HL-60 (cell line): Measurements from ENCODE around the gene PPL.

Experiments used
- DNase-seq, 2 experiments: peaks; one replicate each; pipeline ENCODE4 v3.0.0-alpha.2; 2010 to 2020; ENCODE audit warnings: low read depth in 1 of 2, low spot score in 1 of 2
- H3K27ac ChIP-seq: fragments of 250-450 bp; sonication (Bioruptor Pico); replicated peaks from 2 replicates; pipeline ENCODE4 v1.5.1; 2020; ENCODE audit warnings: mild to moderate bottlenecking, moderate library complexity
- H3K27me3 ChIP-seq: fragments of 250-450 bp; sonication (Bioruptor Pico); 2 replicates; pipeline ENCODE4 v1.5.1; 2021; ENCODE audit warnings: mild to moderate bottlenecking, moderate library complexity; ENCODE audit not compliant: insufficient read depth, poor library complexity, severe bottlenecking
- H3K4me3 ChIP-seq: replicated peaks from 2 replicates; pipeline ENCODE4 v1.5.1; 2011; ENCODE audit warnings: mild to moderate bottlenecking, control low read depth, low read length; ENCODE audit not compliant: insufficient read depth
- GABPA ChIP-seq: IDR thresholded peaks from 2 replicates; pipeline ENCODE4 v1.6.1; 2012; ENCODE audit warnings: low read depth
- POLR2AphosphoS5 ChIP-seq: IDR thresholded peaks from 2 replicates; pipeline ENCODE4 v1.6.1; 2012; ENCODE audit warnings: low read depth
- SPI1 ChIP-seq: IDR thresholded peaks from 2 replicates; pipeline ENCODE4 v1.6.1; 2012; ENCODE audit warnings: low read depth, mild to moderate bottlenecking, borderline replicate concordance
- TF ChIP-seq, protein P1 (sequence below): IDR thresholded peaks from 2 replicates; pipeline ENCODE4 v1.6.1; 2012; ENCODE audit warnings: low read depth; ENCODE audit not compliant: insufficient replicate concordance
- TF ChIP-seq, protein P2 (sequence below): IDR thresholded peaks from one replicate; pipeline ENCODE4 v1.5.1; 2011; ENCODE audit warnings: low read length, control low read depth, inconsistent platforms; ENCODE audit not compliant: insufficient read depth

The PPL gene

DNA sequence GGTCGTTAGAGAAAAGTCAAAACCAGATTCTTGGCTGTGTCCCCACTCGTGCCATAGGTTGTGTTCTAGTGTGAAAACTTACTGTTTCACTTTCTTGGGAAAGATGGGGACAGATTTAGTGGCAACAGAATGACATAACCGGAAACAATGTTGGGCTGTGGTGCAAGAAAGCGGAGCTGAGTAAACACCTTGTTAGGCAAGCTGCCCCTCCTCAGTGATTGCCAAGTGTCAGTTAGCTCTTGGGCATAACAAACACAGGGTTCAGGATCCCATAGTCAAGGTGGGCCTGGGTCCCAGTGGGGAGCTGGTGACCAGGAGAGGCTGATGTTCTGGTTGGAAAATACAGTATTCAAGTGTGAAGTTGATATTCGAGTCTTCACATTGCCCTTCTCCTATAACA, 74.3 kb downstream of the PPL start:
- Histone ChIP-seq H3K27ac (no peak overlapping the region; the same call in 1 of the 2 replicates), H3K4me3 (no peak overlapping the region), H3K27me3 (no peaks in the 10 kb centered on the region)
- peak in 1 of 2 experiments; percentile 71 for DNase-seq
- TF ChIP-seq SPI1 (no peak), GABPA (no peak), POLR2AphosphoS5 (0 out of 2 replicates have a peak, but pooled peaks have one; percentile 36)
- TF ChIP-seq, protein P1, sequence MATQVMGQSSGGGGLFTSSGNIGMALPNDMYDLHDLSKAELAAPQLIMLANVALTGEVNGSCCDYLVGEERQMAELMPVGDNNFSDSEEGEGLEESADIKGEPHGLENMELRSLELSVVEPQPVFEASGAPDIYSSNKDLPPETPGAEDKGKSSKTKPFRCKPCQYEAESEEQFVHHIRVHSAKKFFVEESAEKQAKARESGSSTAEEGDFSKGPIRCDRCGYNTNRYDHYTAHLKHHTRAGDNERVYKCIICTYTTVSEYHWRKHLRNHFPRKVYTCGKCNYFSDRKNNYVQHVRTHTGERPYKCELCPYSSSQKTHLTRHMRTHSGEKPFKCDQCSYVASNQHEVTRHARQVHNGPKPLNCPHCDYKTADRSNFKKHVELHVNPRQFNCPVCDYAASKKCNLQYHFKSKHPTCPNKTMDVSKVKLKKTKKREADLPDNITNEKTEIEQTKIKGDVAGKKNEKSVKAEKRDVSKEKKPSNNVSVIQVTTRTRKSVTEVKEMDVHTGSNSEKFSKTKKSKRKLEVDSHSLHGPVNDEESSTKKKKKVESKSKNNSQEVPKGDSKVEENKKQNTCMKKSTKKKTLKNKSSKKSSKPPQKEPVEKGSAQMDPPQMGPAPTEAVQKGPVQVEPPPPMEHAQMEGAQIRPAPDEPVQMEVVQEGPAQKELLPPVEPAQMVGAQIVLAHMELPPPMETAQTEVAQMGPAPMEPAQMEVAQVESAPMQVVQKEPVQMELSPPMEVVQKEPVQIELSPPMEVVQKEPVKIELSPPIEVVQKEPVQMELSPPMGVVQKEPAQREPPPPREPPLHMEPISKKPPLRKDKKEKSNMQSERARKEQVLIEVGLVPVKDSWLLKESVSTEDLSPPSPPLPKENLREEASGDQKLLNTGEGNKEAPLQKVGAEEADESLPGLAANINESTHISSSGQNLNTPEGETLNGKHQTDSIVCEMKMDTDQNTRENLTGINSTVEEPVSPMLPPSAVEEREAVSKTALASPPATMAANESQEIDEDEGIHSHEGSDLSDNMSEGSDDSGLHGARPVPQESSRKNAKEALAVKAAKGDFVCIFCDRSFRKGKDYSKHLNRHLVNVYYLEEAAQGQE = no peak
- TF ChIP-seq, protein P2, sequence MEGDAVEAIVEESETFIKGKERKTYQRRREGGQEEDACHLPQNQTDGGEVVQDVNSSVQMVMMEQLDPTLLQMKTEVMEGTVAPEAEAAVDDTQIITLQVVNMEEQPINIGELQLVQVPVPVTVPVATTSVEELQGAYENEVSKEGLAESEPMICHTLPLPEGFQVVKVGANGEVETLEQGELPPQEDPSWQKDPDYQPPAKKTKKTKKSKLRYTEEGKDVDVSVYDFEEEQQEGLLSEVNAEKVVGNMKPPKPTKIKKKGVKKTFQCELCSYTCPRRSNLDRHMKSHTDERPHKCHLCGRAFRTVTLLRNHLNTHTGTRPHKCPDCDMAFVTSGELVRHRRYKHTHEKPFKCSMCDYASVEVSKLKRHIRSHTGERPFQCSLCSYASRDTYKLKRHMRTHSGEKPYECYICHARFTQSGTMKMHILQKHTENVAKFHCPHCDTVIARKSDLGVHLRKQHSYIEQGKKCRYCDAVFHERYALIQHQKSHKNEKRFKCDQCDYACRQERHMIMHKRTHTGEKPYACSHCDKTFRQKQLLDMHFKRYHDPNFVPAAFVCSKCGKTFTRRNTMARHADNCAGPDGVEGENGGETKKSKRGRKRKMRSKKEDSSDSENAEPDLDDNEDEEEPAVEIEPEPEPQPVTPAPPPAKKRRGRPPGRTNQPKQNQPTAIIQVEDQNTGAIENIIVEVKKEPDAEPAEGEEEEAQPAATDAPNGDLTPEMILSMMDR = no peak

DNA sequence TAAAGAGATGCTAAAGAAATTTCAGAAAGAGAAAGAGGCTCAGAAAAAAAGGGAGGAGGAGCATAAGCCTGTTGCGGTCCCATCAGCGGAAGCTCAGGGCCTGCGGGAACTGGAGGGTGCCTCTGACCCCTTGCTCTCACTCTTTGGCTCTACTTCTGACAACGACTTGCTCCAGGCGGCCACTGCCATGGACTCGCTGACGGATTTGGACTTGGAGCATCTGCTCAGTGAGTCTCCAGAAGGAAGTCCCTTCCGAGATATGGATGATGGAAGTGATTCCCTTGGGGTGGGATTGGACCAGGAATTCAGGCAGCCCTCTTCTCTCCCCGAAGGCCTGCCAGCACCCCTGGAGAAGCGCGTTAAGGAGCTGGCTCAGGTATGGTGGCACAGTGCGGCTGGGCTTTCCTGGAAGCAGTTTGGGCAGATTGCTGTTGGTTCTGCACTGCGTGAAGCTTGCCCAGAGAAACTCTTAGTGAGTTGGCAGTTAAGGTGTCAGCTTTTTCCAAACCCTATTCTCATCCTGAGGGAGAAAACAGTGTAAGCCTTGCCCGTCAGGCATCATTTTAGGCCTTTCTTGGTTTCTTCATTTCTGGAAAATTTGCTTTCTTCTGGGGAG, 76.1 kb downstream of the PPL start:
- Histone ChIP-seq H3K4me3 (no peak overlapping the region), H3K27me3 (no peaks in the 10 kb centered on the region), H3K27ac (no peak overlapping the region)
- no peak for TF ChIP-seq GABPA
- TF ChIP-seq POLR2AphosphoS5 = no peak
- TF ChIP-seq, protein P2 = no peak
- no peak for TF ChIP-seq SPI1
- TF ChIP-seq, protein P1 = no peak
- DNase-seq = no peak

DNA sequence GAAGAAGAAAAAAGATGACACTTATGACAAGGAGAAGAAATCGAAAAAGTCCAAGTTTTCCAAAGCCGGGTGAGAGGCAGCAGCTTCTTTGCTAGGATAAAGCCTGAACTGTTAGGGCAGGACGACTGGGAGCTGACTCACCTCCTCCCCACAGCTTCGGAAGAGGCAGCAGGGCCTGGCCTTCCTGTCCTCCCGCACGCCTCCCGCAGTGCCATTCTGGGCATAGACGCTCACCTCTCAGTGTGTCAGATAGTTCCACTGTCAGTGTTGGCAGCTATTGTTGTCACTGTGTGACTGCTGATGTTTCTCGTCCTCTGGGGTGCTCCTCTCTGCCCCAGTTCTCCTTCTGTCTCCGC, 77.1 kb downstream of the PPL start:
- no peaks in the 10 kb centered on the region for H3K27me3 ChIP-seq
- no peak for DNase-seq
- TF ChIP-seq, protein P2 = no peak
- TF ChIP-seq GABPA (no peak), POLR2AphosphoS5 (no peak), SPI1 (no peak)
- TF ChIP-seq, protein P1 = no peak
- H3K4me3 ChIP-seq = no peak overlapping the region
- no peak overlapping the region for H3K27ac ChIP-seq
